Smooth muscle cell (in vitro differentiated cells): ENCODE data around the gene PADI3. TPM values are rescaled to one million over a fixed set of nuclear protein-coding genes. Genes with fewer than 3 reads are reported as not detected.
A peak's percentile ranks its signal among the peaks of the same experiment; 100 is the strongest.

ENCODE experiments used
- DNase-seq: peaks from one replicate; lab custom pipeline; 2025; ENCODE audit not compliant: unreplicated experiment; lab: John Stamatoyannopoulos, UW
- H2AFZ ChIP-seq: fragments of 200-600 bp; sonication (generic); 2 replicates; pipeline ENCODE4 v1.6.0; 2016; ENCODE audit warnings: antibody characterized with exemption, low read depth, mild to moderate bottlenecking
- H3F3A ChIP-seq: fragments of 200-600 bp; sonication (generic); 2 replicates; pipeline ENCODE4 v1.6.0; 2017; ENCODE audit warnings: antibody characterized with exemption, low read depth
- H3K27ac ChIP-seq: fragments of 200-600 bp; sonication (generic); 2 replicates; pipeline ENCODE4 v1.5.1; 2016; ENCODE audit warnings: low read depth, mild to moderate bottlenecking
- H3K27me3 ChIP-seq: fragments of 200-600 bp; sonication (generic); 2 replicates; pipeline ENCODE4 v1.6.1; 2016; ENCODE audit warnings: low read depth, mild to moderate bottlenecking
- H3K36me3 ChIP-seq: fragments of 200-600 bp; sonication (generic); 2 replicates; pipeline ENCODE4 v1.5.1; 2016; ENCODE audit warnings: low read depth
- H3K4me1 ChIP-seq: fragments of 200-600 bp; sonication (generic); 2 replicates; pipeline ENCODE4 v1.5.1; 2016; ENCODE audit warnings: low read depth
- H3K4me2 ChIP-seq: fragments of 200-600 bp; sonication (generic); 2 replicates; pipeline ENCODE4 v1.6.0; 2016; ENCODE audit warnings: mild to moderate bottlenecking
- H3K4me3 ChIP-seq: fragments of 200-600 bp; sonication (generic); 2 replicates; pipeline ENCODE4 v1.5.1; 2016; ENCODE audit warnings: mild to moderate bottlenecking
- H3K79me2 ChIP-seq: fragments of 200-600 bp; sonication (generic); 2 replicates; pipeline ENCODE4 v1.6.0; 2016; ENCODE audit warnings: low read depth, mild to moderate bottlenecking
- H3K9ac ChIP-seq: fragments of 200-600 bp; sonication (generic); 2 replicates; pipeline ENCODE4 v1.6.0; 2016; ENCODE audit warnings: low read depth
- H3K9me3 ChIP-seq: fragments of 200-600 bp; sonication (generic); replicated peaks from 2 replicates; pipeline ENCODE4 v1.5.1; 2016; ENCODE audit warnings: low read depth
- H4K20me1 ChIP-seq: fragments of 200-600 bp; sonication (generic); 2 replicates; pipeline ENCODE4 v1.6.0; 2016; ENCODE audit warnings: low read depth
- WGBS: methylation state at CpG from one replicate; pipeline ENCODE4 v1.1.7; 2016; ENCODE audit warnings: low lambda C conversion rate; 5-methylcytosine and 5-hydroxymethylcytosine counted together
- polyA plus RNA-seq: library from polyadenylated mRNA; unstranded; fragments of >200 nt; fragmentation: Nextera tagmentation; extraction: Ambion mirVana; gene quantifications from 2 replicates; pipeline ENCODE4 v1.2.1, GENCODE V29; 2016
- total RNA-seq: library from RNA; depleted of rRNA; stranded (reverse); fragments of >200 nt; gene quantifications from 2 replicates; pipeline ENCODE4 v1.2.3, GENCODE V29; 2014
- TF ChIP-seq, protein P1 (sequence below): fragments of 200-600 bp; sonication (generic); IDR thresholded peaks from 2 replicates; pipeline ENCODE4 v1.5.1; 2017; ENCODE audit warnings: borderline replicate concordance, mild to moderate bottlenecking, antibody characterized with exemption; ENCODE audit not compliant: insufficient read depth, poor library complexity, severe bottlenecking

Gene PADI3, protein sequence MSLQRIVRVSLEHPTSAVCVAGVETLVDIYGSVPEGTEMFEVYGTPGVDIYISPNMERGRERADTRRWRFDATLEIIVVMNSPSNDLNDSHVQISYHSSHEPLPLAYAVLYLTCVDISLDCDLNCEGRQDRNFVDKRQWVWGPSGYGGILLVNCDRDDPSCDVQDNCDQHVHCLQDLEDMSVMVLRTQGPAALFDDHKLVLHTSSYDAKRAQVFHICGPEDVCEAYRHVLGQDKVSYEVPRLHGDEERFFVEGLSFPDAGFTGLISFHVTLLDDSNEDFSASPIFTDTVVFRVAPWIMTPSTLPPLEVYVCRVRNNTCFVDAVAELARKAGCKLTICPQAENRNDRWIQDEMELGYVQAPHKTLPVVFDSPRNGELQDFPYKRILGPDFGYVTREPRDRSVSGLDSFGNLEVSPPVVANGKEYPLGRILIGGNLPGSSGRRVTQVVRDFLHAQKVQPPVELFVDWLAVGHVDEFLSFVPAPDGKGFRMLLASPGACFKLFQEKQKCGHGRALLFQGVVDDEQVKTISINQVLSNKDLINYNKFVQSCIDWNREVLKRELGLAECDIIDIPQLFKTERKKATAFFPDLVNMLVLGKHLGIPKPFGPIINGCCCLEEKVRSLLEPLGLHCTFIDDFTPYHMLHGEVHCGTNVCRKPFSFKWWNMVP
- total RNA-seq = not detected in 2 replicates
- not detected in 2 replicates for polyA plus RNA-seq

DNA sequence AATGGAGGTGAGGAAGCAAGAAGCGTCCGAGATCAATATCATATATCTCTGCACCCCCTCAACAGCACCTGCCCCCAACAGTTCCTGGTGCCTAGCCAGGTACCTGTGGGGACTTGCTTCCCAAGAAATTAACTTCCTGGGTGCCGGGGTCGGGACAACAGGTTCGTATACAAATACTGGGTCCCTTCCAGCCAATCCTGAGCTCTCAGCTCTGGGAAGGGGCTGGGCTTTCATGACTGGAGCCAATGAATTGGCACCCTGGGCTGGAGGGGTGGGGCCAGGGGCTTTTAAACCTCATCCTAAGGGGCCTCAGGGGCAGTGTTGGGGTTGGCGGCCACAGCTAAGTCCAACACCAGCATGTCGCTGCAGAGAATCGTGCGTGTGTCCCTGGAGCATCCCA is at the start of gene PADI3:
PADI3 (plus strand) TSS at position 318 of the 400 bp plus-strand sequence; CDS start at position 358, 40 bp downstream.
- no peak within 1 kb of the TSS for H2AFZ ChIP-seq
- H3K79me2 ChIP-seq = no peaks in the 10 kb centered on the region
- 86% methylated on average over 9 of the region's 9 CpGs for WGBS
- no peak for DNase-seq
- H3K4me1 ChIP-seq = peaks cover 13% of the 10 kb centered on the region
- H3K9ac ChIP-seq = no peak within 1 kb of the TSS
- no peaks in the 10 kb centered on the region for H3K27me3 ChIP-seq
- H3K4me3 ChIP-seq = no peak within 1 kb of the TSS
- H4K20me1 ChIP-seq = no peaks in the 10 kb centered on the region
- no peaks in the 10 kb centered on the region for H3K36me3 ChIP-seq
- no peak within 1 kb of the TSS for H3K27ac ChIP-seq
- no peaks in the 10 kb centered on the region for H3K9me3 ChIP-seq
- TF ChIP-seq, protein P1, sequence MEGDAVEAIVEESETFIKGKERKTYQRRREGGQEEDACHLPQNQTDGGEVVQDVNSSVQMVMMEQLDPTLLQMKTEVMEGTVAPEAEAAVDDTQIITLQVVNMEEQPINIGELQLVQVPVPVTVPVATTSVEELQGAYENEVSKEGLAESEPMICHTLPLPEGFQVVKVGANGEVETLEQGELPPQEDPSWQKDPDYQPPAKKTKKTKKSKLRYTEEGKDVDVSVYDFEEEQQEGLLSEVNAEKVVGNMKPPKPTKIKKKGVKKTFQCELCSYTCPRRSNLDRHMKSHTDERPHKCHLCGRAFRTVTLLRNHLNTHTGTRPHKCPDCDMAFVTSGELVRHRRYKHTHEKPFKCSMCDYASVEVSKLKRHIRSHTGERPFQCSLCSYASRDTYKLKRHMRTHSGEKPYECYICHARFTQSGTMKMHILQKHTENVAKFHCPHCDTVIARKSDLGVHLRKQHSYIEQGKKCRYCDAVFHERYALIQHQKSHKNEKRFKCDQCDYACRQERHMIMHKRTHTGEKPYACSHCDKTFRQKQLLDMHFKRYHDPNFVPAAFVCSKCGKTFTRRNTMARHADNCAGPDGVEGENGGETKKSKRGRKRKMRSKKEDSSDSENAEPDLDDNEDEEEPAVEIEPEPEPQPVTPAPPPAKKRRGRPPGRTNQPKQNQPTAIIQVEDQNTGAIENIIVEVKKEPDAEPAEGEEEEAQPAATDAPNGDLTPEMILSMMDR = no peak
- H3F3A ChIP-seq = no peaks in the 10 kb centered on the region
- no peak within 1 kb of the TSS for H3K4me2 ChIP-seq

GRCh38 chr1:17199267-17200044 is 49.4 kb upstream of the PADI3 start:
- Histone ChIP-seq H3K4me1 (peaks cover 21% of the 10 kb centered on the region), H3K27me3 (peaks cover 3% of the 10 kb centered on the region), H3K9me3 (no peaks in the 10 kb centered on the region), H4K20me1 (no peaks in the 10 kb centered on the region), H3K36me3 (no peaks in the 10 kb centered on the region), H3K79me2 (no peaks in the 10 kb centered on the region), H3F3A (peaks cover 6% of the 10 kb centered on the region), H3K4me3 (no peak overlapping the region), H2AFZ (peak overlapping the region; percentile 60), H3K27ac (peak overlapping the region; percentile 84), H3K9ac (no peak overlapping the region), H3K4me2 (peak overlapping the region; percentile 66)
- TF ChIP-seq, protein P1 = no peak
- 84% methylated on average over 9 of the region's 9 CpGs for WGBS
- DNase-seq = no peak

- Histone ChIP-seq H3K9me3 (no peaks in the 10 kb centered on the region), H3K36me3 (no peaks in the 10 kb centered on the region), H3K27ac (peak overlapping the region; percentile 84), H3F3A (peaks cover 6% of the 10 kb centered on the region), H2AFZ (peak overlapping the region; percentile 60), H3K27me3 (peaks cover 3% of the 10 kb centered on the region), H3K4me3 (no peak overlapping the region), H3K4me2 (peak overlapping the region; percentile 66), H3K4me1 (peaks cover 21% of the 10 kb centered on the region), H3K79me2 (no peaks in the 10 kb centered on the region), H3K9ac (peak overlapping the region; percentile 34), H4K20me1 (no peaks in the 10 kb centered on the region)
- 17% methylated on average over 8 of the region's 8 CpGs for WGBS
- TF ChIP-seq, protein P1 = no peak
- no peak for DNase-seq
Measured at GRCh38 chr1:17200246-17200645, 48.7 kb upstream of the PADI3 start.
